ENCODE measurements around the gene ROR2. TPM values are rescaled to one million over a fixed set of nuclear protein-coding genes. Genes with fewer than 3 reads are reported as not detected.

Gene ROR2
- total RNA-seq, 2 donors from 2014 or later = 0.21 to 0.68 TPM

DNA sequence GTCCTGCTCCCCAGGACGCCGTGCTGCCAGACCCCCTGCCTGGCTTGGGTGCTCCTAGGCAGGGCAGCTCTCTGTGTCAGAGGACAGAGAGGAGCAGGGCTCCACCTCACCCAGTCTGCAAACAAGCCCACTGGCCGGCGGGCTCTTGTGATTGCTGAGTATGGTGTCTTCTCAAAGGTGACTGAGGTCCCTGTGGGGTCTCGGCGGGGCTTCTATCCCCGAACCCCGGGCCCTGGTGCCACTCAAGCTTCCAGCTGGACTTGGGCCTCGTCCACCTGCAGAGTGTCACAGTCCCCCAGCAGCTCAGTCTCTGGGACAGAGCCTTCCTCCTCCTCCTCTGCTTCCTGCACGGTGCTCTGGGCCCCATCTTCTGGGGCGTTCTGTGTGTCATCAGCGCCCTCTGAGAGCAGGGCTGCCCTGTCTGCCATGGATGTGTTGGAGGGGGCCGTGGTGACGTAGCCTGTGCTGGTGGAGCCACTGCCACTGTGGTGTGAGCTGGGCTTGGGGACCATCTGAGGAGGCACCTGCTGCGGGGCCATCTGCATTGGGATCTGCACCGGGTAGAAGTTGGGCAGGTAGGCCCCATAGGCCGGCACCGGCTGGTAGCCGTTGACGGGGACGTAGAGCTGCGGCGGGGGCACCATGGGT lies 226.5 kb downstream of the ROR2 start:
- Histone ChIP-seq H3K4me1 (ENCODE audit: control insufficient read depth in 1 of 2, low read depth in 2 of 2) (no peaks in the 10 kb centered on the region), H3K4me3 (no peak overlapping the region), H3K9me3 (no peaks in the 10 kb centered on the region), H3K27me3 (replicated peaks; ENCODE audit: insufficient read depth) (no peaks in the 10 kb centered on the region), H3K27ac (no peak overlapping the region), H3K36me3 (no peaks in the 10 kb centered on the region)
- DNase-seq (ENCODE audit: low spot score) (no peak), ATAC-seq (ENCODE audit: insufficient number of reproducible peaks, low FRiP score, low read depth) (no peak)
- TF ChIP-seq, protein P1, sequence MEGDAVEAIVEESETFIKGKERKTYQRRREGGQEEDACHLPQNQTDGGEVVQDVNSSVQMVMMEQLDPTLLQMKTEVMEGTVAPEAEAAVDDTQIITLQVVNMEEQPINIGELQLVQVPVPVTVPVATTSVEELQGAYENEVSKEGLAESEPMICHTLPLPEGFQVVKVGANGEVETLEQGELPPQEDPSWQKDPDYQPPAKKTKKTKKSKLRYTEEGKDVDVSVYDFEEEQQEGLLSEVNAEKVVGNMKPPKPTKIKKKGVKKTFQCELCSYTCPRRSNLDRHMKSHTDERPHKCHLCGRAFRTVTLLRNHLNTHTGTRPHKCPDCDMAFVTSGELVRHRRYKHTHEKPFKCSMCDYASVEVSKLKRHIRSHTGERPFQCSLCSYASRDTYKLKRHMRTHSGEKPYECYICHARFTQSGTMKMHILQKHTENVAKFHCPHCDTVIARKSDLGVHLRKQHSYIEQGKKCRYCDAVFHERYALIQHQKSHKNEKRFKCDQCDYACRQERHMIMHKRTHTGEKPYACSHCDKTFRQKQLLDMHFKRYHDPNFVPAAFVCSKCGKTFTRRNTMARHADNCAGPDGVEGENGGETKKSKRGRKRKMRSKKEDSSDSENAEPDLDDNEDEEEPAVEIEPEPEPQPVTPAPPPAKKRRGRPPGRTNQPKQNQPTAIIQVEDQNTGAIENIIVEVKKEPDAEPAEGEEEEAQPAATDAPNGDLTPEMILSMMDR (IDR thresholded peaks at IDR 0.05) = no peak

DNA sequence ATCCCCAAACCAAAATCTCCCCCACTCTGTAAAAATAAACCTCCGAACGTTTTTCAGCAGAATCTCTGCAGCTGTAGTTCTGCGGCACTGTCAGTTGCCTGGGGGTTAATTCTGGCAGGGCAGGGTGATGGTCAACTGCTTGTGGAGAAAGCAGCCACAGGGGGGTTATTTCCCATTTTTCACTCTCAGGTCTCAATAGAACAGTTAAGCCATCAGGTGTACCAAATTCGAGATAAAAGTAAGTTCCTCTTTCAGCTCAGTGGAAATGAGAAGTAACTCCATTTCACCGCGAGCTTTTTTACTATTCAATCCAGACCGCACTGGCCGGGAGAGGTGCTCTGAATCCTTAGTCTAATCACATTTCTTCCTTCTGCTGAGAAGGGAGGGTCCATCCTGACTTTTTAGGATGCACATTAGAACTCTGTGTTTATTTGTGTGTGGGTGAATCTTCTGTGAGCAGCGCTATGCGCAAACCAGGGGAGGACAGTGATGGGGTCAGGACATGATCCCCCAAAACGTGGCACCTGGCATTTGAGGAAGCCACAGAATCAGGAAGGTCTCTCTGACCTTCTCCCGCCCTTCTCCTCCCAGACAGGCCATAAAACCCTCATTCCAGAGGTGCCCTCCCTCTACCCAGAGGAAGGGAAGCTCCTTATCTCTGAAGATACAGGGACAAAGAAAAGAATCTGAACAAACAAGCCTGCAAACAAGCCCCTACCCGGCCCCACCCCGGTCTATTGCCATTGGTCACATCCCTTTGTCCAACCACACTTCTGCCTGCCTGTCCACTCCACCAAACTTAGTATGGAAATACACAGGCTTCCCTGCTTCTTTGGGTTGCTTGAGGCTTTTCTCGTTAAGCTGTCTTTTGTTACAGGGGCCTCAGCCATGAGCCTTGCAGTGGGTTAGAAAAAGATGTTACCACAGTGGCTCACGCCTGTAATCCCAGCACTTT lies 229.0 kb downstream of the ROR2 start:
- Histone ChIP-seq H3K4me3 (no peak overlapping the region), H3K36me3 (no peaks in the 10 kb centered on the region), H3K27me3 (replicated peaks; ENCODE audit: insufficient read depth) (no peaks in the 10 kb centered on the region), H3K9me3 (no peaks in the 10 kb centered on the region), H3K4me1 (ENCODE audit: control insufficient read depth in 1 of 2, low read depth in 2 of 2) (no peaks in the 10 kb centered on the region), H3K27ac (no peak overlapping the region)
- ATAC-seq (ENCODE audit: insufficient number of reproducible peaks, low FRiP score, low read depth) (no peak), DNase-seq (ENCODE audit: low spot score) (no peak)
- TF ChIP-seq, protein P1 (IDR thresholded peaks at IDR 0.05) = no peak

DNA sequence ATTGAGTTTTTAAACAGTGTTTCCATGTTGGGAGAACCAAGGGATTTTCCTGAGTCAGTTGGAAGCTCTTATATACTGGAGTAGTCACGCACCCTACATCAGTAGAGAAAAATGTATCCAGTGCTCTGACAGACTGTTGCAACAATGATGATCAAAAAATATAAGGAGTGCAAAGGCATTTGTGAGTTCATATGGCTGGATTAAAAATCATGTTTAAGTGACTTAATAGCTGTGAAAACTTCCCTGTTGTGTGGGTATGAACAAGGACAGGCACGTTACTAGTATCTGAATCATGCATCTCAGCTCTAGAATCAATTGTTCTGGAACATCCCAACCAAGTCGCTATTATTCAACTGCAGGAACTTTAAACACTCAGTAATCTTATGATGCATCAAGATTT lies 229.7 kb downstream of the ROR2 start:
- TF ChIP-seq, protein P1 (IDR thresholded peaks at IDR 0.05) = no peak
- Histone ChIP-seq H3K27ac (no peak overlapping the region), H3K4me3 (no peak overlapping the region), H3K27me3 (replicated peaks; ENCODE audit: insufficient read depth) (no peaks in the 10 kb centered on the region), H3K9me3 (no peaks in the 10 kb centered on the region), H3K4me1 (ENCODE audit: control insufficient read depth in 1 of 2, low read depth in 2 of 2) (no peaks in the 10 kb centered on the region), H3K36me3 (no peaks in the 10 kb centered on the region)
- no peak for ATAC-seq (ENCODE audit: insufficient number of reproducible peaks, low FRiP score, low read depth)
- no peak for DNase-seq (ENCODE audit: low spot score)

DNA sequence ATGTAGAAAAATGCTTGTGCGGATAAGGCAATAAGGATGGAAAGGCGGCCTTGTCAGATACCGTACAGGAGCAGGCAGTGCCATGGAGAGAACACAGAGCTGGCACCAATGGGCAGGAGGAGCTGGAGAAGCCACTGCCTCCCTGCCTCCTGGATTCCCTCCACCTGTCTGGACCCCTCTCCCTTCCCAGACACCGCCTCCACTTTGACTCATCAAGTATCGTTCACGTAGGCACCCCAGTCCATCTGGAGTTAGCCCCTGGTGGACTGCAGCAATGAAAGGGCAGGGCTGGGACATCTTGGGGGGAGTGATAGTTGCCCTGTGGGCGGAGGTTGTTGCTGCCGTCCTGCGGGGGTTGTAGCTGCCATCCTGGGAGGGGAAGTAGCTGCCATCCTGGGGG lies 232.0 kb downstream of the ROR2 start:
- no peaks in the 10 kb centered on the region for H3K36me3 ChIP-seq

DNA sequence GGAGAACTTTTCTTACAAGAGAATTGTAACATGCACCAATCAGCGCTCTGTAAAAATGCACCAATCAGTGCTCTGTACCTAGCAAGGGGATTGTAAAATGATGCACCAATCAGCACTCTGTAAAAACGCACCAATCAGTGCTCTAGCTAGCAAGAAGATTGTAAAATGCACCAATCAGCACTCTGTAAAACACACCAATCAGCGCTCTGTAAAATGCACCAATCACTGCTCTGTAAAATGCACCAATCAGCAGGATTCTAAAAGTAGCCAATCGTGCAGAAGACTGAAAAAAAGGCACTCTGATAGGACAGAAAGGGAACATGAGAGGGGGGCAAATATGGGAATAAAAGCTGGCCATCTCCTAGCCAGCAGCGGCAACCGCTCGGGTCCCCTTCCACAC lies 233.2 kb downstream of the ROR2 start:
- Histone ChIP-seq H3K27ac (no peak overlapping the region), H3K9me3 (no peaks in the 10 kb centered on the region), H3K27me3 (replicated peaks; ENCODE audit: insufficient read depth) (no peaks in the 10 kb centered on the region), H3K4me3 (no peak overlapping the region), H3K4me1 (ENCODE audit: control insufficient read depth in 1 of 2, low read depth in 2 of 2) (no peaks in the 10 kb centered on the region), H3K36me3 (no peaks in the 10 kb centered on the region)
- TF ChIP-seq, protein P1 (IDR thresholded peaks at IDR 0.05) = no peak
- ATAC-seq (ENCODE audit: insufficient number of reproducible peaks, low FRiP score, low read depth) (no peak), DNase-seq (ENCODE audit: low spot score) (no peak)

More for the DNA sequence above, 232.0 kb downstream of the ROR2 start:
- ATAC-seq (ENCODE audit: insufficient number of reproducible peaks, low FRiP score, low read depth) (no peak), DNase-seq (ENCODE audit: low spot score) (no peak)
- Histone ChIP-seq H3K27me3 (replicated peaks; ENCODE audit: insufficient read depth) (no peaks in the 10 kb centered on the region), H3K27ac (no peak overlapping the region), H3K4me1 (ENCODE audit: control insufficient read depth in 1 of 2, low read depth in 2 of 2) (no peaks in the 10 kb centered on the region), H3K9me3 (no peaks in the 10 kb centered on the region), H3K4me3 (no peak overlapping the region)
- TF ChIP-seq, protein P1 (IDR thresholded peaks at IDR 0.05) = no peak

Measured in thoracic aorta (tissue), 2 donors.